Measurements from ENCODE around the gene CNTRL.

The CNTRL gene

DNA sequence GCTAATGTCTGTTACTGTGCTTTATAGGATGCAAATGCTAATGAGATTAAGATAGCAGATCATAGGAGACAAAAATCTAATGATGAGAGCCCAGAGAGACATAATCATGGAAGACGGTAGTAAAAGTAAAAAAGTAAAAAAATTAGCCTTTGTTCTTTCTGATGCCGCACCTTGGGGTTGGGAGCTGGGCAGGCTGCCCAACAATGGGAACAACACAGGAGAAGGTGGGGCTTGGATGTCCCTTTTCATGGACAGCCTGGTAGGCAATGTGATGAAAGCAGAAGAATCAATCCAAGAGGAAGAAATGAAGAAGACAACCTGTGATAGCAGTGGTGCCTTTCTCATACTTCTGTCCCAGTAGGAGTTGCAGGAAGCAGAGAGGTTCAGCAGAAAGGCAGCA lies 69.7 kb downstream of the CNTRL start:
- TF ChIP-seq, protein P1, sequence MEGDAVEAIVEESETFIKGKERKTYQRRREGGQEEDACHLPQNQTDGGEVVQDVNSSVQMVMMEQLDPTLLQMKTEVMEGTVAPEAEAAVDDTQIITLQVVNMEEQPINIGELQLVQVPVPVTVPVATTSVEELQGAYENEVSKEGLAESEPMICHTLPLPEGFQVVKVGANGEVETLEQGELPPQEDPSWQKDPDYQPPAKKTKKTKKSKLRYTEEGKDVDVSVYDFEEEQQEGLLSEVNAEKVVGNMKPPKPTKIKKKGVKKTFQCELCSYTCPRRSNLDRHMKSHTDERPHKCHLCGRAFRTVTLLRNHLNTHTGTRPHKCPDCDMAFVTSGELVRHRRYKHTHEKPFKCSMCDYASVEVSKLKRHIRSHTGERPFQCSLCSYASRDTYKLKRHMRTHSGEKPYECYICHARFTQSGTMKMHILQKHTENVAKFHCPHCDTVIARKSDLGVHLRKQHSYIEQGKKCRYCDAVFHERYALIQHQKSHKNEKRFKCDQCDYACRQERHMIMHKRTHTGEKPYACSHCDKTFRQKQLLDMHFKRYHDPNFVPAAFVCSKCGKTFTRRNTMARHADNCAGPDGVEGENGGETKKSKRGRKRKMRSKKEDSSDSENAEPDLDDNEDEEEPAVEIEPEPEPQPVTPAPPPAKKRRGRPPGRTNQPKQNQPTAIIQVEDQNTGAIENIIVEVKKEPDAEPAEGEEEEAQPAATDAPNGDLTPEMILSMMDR (IDR thresholded peaks at IDR 0.05; ENCODE audit: borderline replicate concordance, insufficient read depth, low read depth, low read length), result no peak
- no peak overlapping the region for H3K4me3 ChIP-seq (ENCODE audit: low read depth, low read length)

DNA sequence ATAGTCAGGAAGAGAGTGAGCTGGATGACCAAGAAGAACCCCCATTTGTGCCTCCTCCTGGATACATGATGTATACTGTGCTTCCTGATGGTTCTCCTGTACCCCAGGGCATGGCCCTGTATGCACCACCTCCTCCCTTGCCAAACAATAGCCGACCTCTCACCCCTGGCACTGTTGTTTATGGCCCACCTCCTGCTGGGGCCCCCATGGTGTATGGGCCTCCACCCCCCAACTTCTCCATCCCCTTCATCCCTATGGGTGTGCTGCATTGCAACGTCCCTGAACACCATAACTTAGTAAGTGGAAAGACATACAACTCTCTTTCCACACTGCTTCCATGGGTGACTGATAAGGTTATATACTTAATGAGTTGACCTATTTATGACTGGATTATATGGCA lies 75.4 kb downstream of the CNTRL start:
- TF ChIP-seq, protein P1 (IDR thresholded peaks at IDR 0.05; ENCODE audit: borderline replicate concordance, insufficient read depth, low read depth, low read length), result no peak

DNA sequence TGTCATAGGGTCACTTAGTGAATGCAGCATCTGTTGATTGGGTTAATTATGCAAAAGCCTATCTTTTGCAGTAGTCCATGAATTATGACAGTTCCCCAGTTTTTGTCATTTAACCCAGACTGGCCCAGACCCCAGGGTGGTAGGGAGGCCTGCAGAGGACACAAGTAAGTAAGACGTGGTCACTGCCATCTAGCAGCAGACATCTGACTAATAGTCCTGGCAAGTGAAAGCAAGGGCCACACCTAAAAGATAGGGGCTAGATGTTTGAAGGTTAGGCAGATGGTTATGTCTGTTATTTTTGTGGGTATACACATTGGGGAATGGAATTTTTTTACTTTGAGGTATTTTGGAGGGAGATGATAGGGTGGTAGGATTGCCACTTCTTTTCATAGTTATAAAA lies 78.9 kb downstream of the CNTRL start:
- TF ChIP-seq, protein P1 (IDR thresholded peaks at IDR 0.05; ENCODE audit: borderline replicate concordance, insufficient read depth, low read depth, low read length), result no peak

More for the DNA sequence above, 75.4 kb downstream of the CNTRL start:
- H3K4me3 ChIP-seq (ENCODE audit: low read depth, low read length), result no peak overlapping the region

DNA sequence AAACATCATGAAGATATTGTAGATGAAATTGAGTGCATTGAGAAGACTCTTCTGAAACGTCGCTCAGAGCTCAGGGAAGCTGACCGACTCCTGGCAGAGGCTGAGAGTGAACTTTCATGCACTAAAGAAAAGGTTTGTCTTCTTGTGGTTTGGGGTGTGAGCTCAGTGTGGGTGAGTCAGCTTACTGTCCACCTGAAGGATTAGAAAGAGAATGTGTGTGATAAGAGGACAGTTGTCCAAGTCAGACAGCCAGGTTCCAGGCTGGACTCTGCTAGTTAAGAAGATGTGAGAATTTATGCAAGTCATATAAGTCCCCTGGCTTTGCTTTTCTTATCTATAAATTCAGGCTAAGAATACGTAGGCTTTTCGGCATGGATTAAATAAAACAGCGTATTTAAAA lies 80.0 kb downstream of the CNTRL start:
- TF ChIP-seq, protein P1 (IDR thresholded peaks at IDR 0.05; ENCODE audit: borderline replicate concordance, insufficient read depth, low read depth, low read length), result no peak
- H3K4me3 ChIP-seq (ENCODE audit: low read depth, low read length), result no peak overlapping the region

More for the DNA sequence above, 78.9 kb downstream of the CNTRL start:
- no peak overlapping the region for H3K4me3 ChIP-seq (ENCODE audit: low read depth, low read length)

DNA sequence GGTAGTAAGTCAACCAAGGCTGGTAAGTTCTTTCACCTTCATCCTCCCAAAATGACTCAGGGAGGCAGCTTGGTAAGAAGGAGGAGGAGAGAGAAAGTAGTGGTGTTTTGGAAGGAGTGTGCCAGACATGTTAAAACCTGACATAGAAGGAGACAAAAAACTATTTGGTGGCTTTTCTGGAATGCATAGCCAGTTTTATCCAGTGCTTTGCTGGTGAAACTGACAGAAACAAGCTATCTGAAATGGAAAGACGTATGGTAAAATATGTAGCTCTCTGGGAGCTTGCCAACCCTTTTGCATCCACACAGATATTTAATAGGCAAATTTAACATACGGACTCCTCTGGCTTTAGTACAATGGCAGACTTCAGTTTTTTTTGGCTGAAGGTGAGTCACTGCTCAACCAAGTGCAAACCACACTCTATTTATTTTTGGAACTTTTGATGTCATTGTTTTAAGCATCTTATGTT lies 81.5 kb downstream of the CNTRL start:
- no peak overlapping the region for H3K4me3 ChIP-seq (ENCODE audit: low read depth, low read length)
- TF ChIP-seq, protein P1 (IDR thresholded peaks at IDR 0.05; ENCODE audit: borderline replicate concordance, insufficient read depth, low read depth, low read length), result no peak

DNA sequence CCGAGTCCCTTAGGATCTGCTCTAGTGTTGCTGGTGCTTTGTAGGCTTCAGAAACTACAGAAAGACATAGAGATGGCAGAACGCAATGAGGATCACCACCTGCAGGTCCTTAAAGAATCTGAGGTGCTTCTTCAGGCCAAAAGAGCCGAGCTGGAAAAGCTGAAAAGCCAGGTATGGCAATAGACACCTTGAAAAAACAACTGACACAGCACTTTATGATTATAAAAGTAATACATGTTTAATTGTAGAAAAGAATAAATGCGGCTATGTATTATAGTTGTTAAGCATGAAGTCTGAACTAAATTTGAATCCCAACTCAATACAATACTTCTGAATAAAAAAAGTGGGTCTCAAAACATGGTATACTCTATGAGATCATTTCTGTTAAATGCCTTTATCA lies 83.2 kb downstream of the CNTRL start:
- no peak overlapping the region for H3K4me3 ChIP-seq (ENCODE audit: low read depth, low read length)

DNA sequence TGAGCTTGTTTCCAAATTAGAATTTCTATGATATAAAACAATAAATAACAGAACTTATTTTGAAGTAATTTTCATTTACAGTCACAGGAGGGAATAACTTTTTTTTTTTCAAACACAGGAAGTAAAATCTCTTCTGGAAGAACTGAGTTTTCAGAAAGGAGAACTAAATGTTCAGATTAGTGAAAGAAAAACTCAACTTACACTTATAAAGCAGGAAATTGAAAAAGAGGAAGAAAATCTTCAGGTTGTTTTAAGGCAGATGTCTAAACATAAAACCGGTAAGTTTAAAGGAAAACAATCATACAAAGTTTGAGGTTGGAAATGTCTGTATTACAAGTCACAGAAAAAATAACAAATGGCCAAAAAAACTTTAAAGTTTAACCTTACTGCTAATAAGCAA lies 85.3 kb downstream of the CNTRL start:
- TF ChIP-seq, protein P1 (IDR thresholded peaks at IDR 0.05; ENCODE audit: borderline replicate concordance, insufficient read depth, low read depth, low read length), result no peak
- H3K4me3 ChIP-seq (ENCODE audit: low read depth, low read length), result no peak overlapping the region

More for the DNA sequence above, 83.2 kb downstream of the CNTRL start:
- TF ChIP-seq, protein P1 (IDR thresholded peaks at IDR 0.05; ENCODE audit: borderline replicate concordance, insufficient read depth, low read depth, low read length), result no peak

All from GM12875 (cell line).